H1 (cell line): ENCODE measurements around the gene GRIK4. TPM values are rescaled to one million over a fixed set of nuclear protein-coding genes. Genes with fewer than 3 reads are reported as not detected.

Experiments
- CTCF ChIA-PET: fragments of 300-600 bp; sonication (Branson Sonifier 250); formaldehyde crosslinking; loops from one replicate; lab custom pipeline; 2021; ENCODE audit not compliant: partially characterized antibody; lab: Charles Lee
- POLR2A ChIA-PET: fragments of 300-600 bp; sonication (Branson Sonifier 250); formaldehyde crosslinking; loops from one replicate; lab custom pipeline; 2021; ENCODE audit warnings: inconsistent platforms; ENCODE audit not compliant: partially characterized antibody; lab: Charles Lee
- DNase-seq, 2 experiments: peaks; one replicate each; pipeline versions ENCODE4 v3.0.0 to v3.0.0-alpha.2; 2010 to 2022; ENCODE audit warnings: low spot score in 2 of 2, low read depth in 1 of 2, mixed read lengths in 1 of 2
- FAIRE-seq: peaks from 2 replicates; lab custom pipeline; 2011; peaks lifted over from hg19 to GRCh38; lab: Jason Lieb, UNC
- H2AFZ ChIP-seq: 2 replicates; pipeline ENCODE4 v1.8.1; 2012; ENCODE audit warnings: low read length, inconsistent platforms
- H2AK5ac ChIP-seq: 2 replicates; pipeline ENCODE4 v1.6.1; 2013; ENCODE audit warnings: low read depth, low read length
- H2BK120ac ChIP-seq: replicated peaks from 2 replicates; pipeline ENCODE3; 2013; ENCODE audit warnings: low read depth, low read length, inconsistent platforms
- H2BK12ac ChIP-seq: 2 replicates; pipeline ENCODE4 v1.6.1; 2013; ENCODE audit warnings: low read depth, low read length
- H2BK15ac ChIP-seq: 2 replicates; pipeline ENCODE4 v1.6.1; 2013; ENCODE audit warnings: low read length
- H2BK20ac ChIP-seq: 2 replicates; pipeline ENCODE4 v1.6.1; 2013; ENCODE audit warnings: low read length
- H2BK5ac ChIP-seq: 2 replicates; pipeline ENCODE4 v1.6.1; 2013; ENCODE audit warnings: low read depth, low read length
- H3K14ac ChIP-seq: 2 replicates; pipeline ENCODE4 v1.6.1; 2013; ENCODE audit warnings: inconsistent platforms; ENCODE audit not compliant: insufficient read length
- H3K18ac ChIP-seq: 2 replicates; pipeline ENCODE4 v1.6.1; 2013; ENCODE audit warnings: low read length; ENCODE audit errors: extremely low read depth
- H3K23ac ChIP-seq: 2 replicates; pipeline ENCODE4 v1.6.1; 2013; ENCODE audit warnings: inconsistent platforms; ENCODE audit not compliant: insufficient read length
- H3K23me2 ChIP-seq: 2 replicates; pipeline ENCODE4 v1.6.1; 2013; ENCODE audit warnings: low read depth, low read length
- H3K27ac ChIP-seq: 2 replicates; pipeline ENCODE4 v1.6.1; 2011; ENCODE audit warnings: low read depth, low read length, inconsistent platforms
- H3K27me3 ChIP-seq, 4 experiments: replicated peaks in 1 of 4; 1 replicate in 1 of 4; 2 replicates in 3 of 4; pipeline versions ENCODE4 v1.6.1 to v1.8.1; 2011 to 2013; ENCODE audit warnings: low read length in 3 of 4, mild to moderate bottlenecking in 3 of 4, inconsistent platforms in 2 of 4, mixed read lengths in 2 of 4, moderate library complexity in 1 of 4; ENCODE audit not compliant: control insufficient read depth in 3 of 4, insufficient read depth in 3 of 4; ENCODE audit errors: extremely low read depth in 1 of 4
- H3K36me3 ChIP-seq, 4 experiments: 2 replicates each; pipeline versions ENCODE4 v1.6.1 to v1.8.1; 2011 to 2013; ENCODE audit warnings: mild to moderate bottlenecking in 4 of 4, low read length in 3 of 4, moderate library complexity in 2 of 4, control low read depth in 1 of 4, inconsistent platforms in 1 of 4; ENCODE audit not compliant: insufficient read depth in 4 of 4, control insufficient read depth in 2 of 4
- H3K4ac ChIP-seq: replicated peaks from 2 replicates; pipeline ENCODE3; 2013; ENCODE audit warnings: low read length, low read depth, mixed read lengths, inconsistent platforms; ENCODE audit not compliant: insufficient read length
- H3K4me1 ChIP-seq, 4 experiments: replicated peaks in 1 of 4; 1 replicate in 1 of 4; 2 replicates in 3 of 4; pipeline versions ENCODE4 v1.6.1 to v1.8.1; 2011 to 2013; ENCODE audit warnings: low read length in 3 of 4, inconsistent platforms in 2 of 4, mixed read lengths in 1 of 4; ENCODE audit not compliant: insufficient read depth in 4 of 4, control insufficient read depth in 3 of 4
- H3K4me2 ChIP-seq, 2 experiments: 2 replicates each; pipeline versions ENCODE4 v1.6.1 to v1.8.1; 2011 to 2013; ENCODE audit warnings: low read depth in 2 of 2, low read length in 2 of 2, control low read depth in 1 of 2, inconsistent platforms in 1 of 2, mild to moderate bottlenecking in 1 of 2; ENCODE audit not compliant: insufficient read depth in 1 of 2
- H3K4me3 ChIP-seq, 4 experiments: fragments of 200-600, 300-600 bp in 1 of 4; sonication (generic), shearing (Covaris generic), sonication (Bioruptor Twin) in 1 of 4; 2 replicates each; pipeline versions ENCODE4 v1.5.1 to v1.8.1; 2011 to 2016; ENCODE audit warnings: low read length in 4 of 4, low read depth in 3 of 4, control low read depth in 2 of 4, inconsistent platforms in 2 of 4, mild to moderate bottlenecking in 2 of 4, mixed read lengths in 1 of 4, moderate library complexity in 1 of 4; ENCODE audit not compliant: insufficient read depth in 2 of 4; ENCODE audit errors: extremely low read depth in 1 of 4
- H3K56ac ChIP-seq: replicated peaks from 2 replicates; pipeline ENCODE3; 2013; ENCODE audit warnings: low read depth, mild to moderate bottlenecking, mixed read lengths, low read length, inconsistent platforms; ENCODE audit not compliant: insufficient read length
- H3K79me1 ChIP-seq: 2 replicates; pipeline ENCODE4 v1.6.1; 2013; ENCODE audit warnings: low read depth, low read length, control low read depth
- H3K79me2 ChIP-seq, 2 experiments: 2 replicates each; pipeline versions ENCODE4 v1.6.1 to v1.8.1; 2012 to 2013; ENCODE audit warnings: low read length in 2 of 2, mild to moderate bottlenecking in 2 of 2, inconsistent platforms in 1 of 2; ENCODE audit not compliant: insufficient read depth in 2 of 2, control insufficient read depth in 1 of 2
- H3K9ac ChIP-seq, 4 experiments: replicated peaks in 1 of 4; 1 replicate in 1 of 4; 2 replicates in 3 of 4; pipeline versions ENCODE4 v1.6.1 to v1.8.1; 2011 to 2013; ENCODE audit warnings: low read depth in 3 of 4, low read length in 3 of 4, control low read depth in 2 of 4, mild to moderate bottlenecking in 2 of 4, moderate library complexity in 2 of 4, inconsistent platforms in 1 of 4; ENCODE audit errors: extremely low read depth in 1 of 4
- H3K9me3 ChIP-seq, 2 experiments: 2 replicates each; pipeline versions ENCODE4 v1.6.1 to v1.8.1; 2012 to 2013; ENCODE audit warnings: mild to moderate bottlenecking in 2 of 2, moderate library complexity in 2 of 2, control low read depth in 1 of 2, inconsistent platforms in 1 of 2, low read depth in 1 of 2, low read length in 1 of 2, mixed read lengths in 1 of 2; ENCODE audit not compliant: insufficient read depth in 2 of 2
- H4K20me1 ChIP-seq, 2 experiments: replicated peaks in 1 of 2; 2 replicates each; pipeline versions ENCODE3 to v1.8.1; 2011 to 2013; ENCODE audit warnings: inconsistent platforms in 2 of 2, low read length in 2 of 2, mild to moderate bottlenecking in 1 of 2; ENCODE audit not compliant: insufficient read depth in 2 of 2, control insufficient read depth in 1 of 2
- H4K5ac ChIP-seq: 2 replicates; pipeline ENCODE4 v1.6.1; 2013; ENCODE audit warnings: low read length, low read depth, mixed read lengths, inconsistent platforms; ENCODE audit not compliant: insufficient read length
- H4K8ac ChIP-seq: 2 replicates; pipeline ENCODE4 v1.8.0; 2013; ENCODE audit warnings: mild to moderate bottlenecking, moderate library complexity, low read length, inconsistent platforms; ENCODE audit not compliant: insufficient read depth; ENCODE audit errors: extremely low read depth
- H4K91ac ChIP-seq: replicated peaks from 2 replicates; pipeline ENCODE3; 2013; ENCODE audit warnings: low read length, mixed read lengths, inconsistent platforms; ENCODE audit not compliant: insufficient read length
- GTF2F1 ChIP-seq: IDR thresholded peaks from 2 replicates; pipeline ENCODE4 v1.6.1; 2012; ENCODE audit warnings: low read depth, low read length, improper control_type of control experiment, borderline replicate concordance
- RAD21 ChIP-seq, 2 experiments: IDR thresholded peaks in 1 of 2; conservative IDR thresholded peaks in 1 of 2; 2 replicates each; pipeline ENCODE4 v1.6.1; 2011; ENCODE audit warnings: low read depth in 2 of 2, low read length in 2 of 2, improper control_type of control experiment in 1 of 2, inconsistent platforms in 1 of 2, mild to moderate bottlenecking in 1 of 2, moderate library complexity in 1 of 2
- SP1 ChIP-seq: IDR thresholded peaks from 2 replicates; pipeline ENCODE4 v1.6.1; 2011; ENCODE audit warnings: low read depth, low read length
- SUZ12 ChIP-seq: fragments of 200-600 bp; sonication (generic); IDR thresholded peaks from 2 replicates; pipeline ENCODE4 v1.6.1; 2012; ENCODE audit warnings: mild to moderate bottlenecking, inconsistent platforms, low read length, moderate library complexity, mixed read lengths
- WGBS, 2 experiments: shearing (Covaris generic) in 1 of 2; methylation state at CpG; one replicate each; pipeline versions ENCODE4 v1.1.6 to v1.1.7; 2013 to 2015; ENCODE audit warnings: low lambda C conversion rate in 2 of 2, mixed read lengths in 2 of 2, inconsistent platforms in 1 of 2, low coverage in 1 of 2, missing lambda C conversion rate in 1 of 2; ENCODE audit not compliant: insufficient replicate concordance in 2 of 2, insufficient coverage in 1 of 2, insufficient read length in 1 of 2; ENCODE audit errors: extremely low coverage in 1 of 2, missing lambda C conversion rate in 1 of 2; 5-methylcytosine and 5-hydroxymethylcytosine counted together
- polyA plus RNA-seq, 7 experiments: library from polyadenylated mRNA; depleted of rRNA in 3 of 7; stranded (reverse) in 5 of 7; unstranded in 2 of 7; fragments of >200 nt in 5 of 7; fragments of 200-250 nt in 2 of 7; gene quantifications; 1 replicate in 5 of 7; 2 replicates in 1 of 7; 4 replicates in 1 of 7; pipeline versions ENCODE4 v1.2.1 to v1.2.3, GENCODE V29; 2011 to 2013; ENCODE audit warnings: missing spikeins in 2 of 7, mixed read lengths in 2 of 7
- total RNA-seq: library from RNA; stranded (reverse); fragmentation: NEBNext Ultra II Directional; extraction: Animal tissue kit (Norgen Biotek cat#: 25700); gene quantifications from 2 replicates; pipeline ENCODE4 v1.2.1, GENCODE V29; 2021
- TF ChIP-seq, protein P1 (sequence below), 3 experiments: IDR thresholded peaks; 1 replicate in 2 of 3; 2 replicates in 1 of 3; pipeline versions ENCODE4 v1.5.1 to v1.6.1; 2011; ENCODE audit warnings: low read length in 3 of 3, mild to moderate bottlenecking in 3 of 3, inconsistent platforms in 2 of 3, low read depth in 1 of 3, moderate library complexity in 1 of 3; ENCODE audit not compliant: insufficient read depth in 1 of 3; ENCODE audit errors: control extremely low read depth in 1 of 3

GRIK4 gene
- total and polyA plus RNA-seq, 2 of the 8 experiments (the other 6 are each of a cell fraction or from before 2014, with no cell fraction given): 1.2 to 2.9 TPM

DNA sequence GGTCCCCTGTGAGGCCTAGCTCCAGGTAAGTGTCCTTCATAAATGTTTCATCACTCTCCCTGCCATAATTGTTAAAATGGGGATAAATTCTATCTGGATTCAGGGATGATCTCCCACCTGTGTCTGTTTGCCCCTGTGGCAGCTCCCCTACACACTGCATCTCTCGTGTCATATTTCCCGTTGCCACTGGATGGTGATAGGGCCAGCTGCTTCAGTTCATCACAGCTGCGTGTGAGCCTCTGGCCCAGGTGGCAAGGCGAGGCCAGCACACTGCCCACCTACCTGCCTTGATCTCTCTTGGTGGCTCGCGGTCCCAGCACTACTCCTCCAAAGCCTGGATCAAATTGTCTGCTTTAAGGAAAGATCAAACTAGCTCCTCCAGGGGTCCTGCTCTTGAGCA is 187.4 kb downstream of the GRIK4 start:
- no peak overlapping the region for H3K27ac ChIP-seq
- CTCF ChIA-PET: interaction anchor here (2.0 to 17.4 kb wide), 3 partner anchors 13 to 187 kb away, joined by 6 to 300 read pairs (median 140); partner anchors contain the start of gene GRIK4
- WGBS, 2 experiments: 85% methylated on average over 6 of the region's 6 CpGs; no CpG with 5 or more reads in 1 of the 2 experiments

More for the DNA sequence above, 187.4 kb downstream of the GRIK4 start:
- Histone ChIP-seq H3K4me1 (peaks cover 0 to 7% (median 2%) of the 10 kb centered on the region in 4 experiments; a peak in 2 of 7 replicates), H4K91ac (no peak overlapping the region), H4K8ac (no peak overlapping the region), H4K20me1 (no peaks in the 10 kb centered on the region), H4K5ac (no peak overlapping the region), H2BK120ac (no peak overlapping the region), H3K4ac (no peak overlapping the region), H3K9me3 (no peaks in the 10 kb centered on the region), H2AK5ac (no peak overlapping the region), H3K27me3 (no peaks in the 10 kb centered on the region), H2BK5ac (no peak overlapping the region), H3K9ac (no peak overlapping the region), H3K56ac (no peak overlapping the region), H3K23me2 (no peaks in the 10 kb centered on the region), H2BK12ac (no peak overlapping the region), H3K23ac (no peak overlapping the region), H3K4me2 (no peak overlapping the region), H3K14ac (no peak overlapping the region), H2BK20ac (no peak overlapping the region), H3K18ac (no peak overlapping the region), H3K79me1 (no peaks in the 10 kb centered on the region; the same call in 1 of the 2 replicates), H3K36me3 (no peaks in the 10 kb centered on the region; a peak in 1 of 8 replicates), H3K79me2 (no peaks in the 10 kb centered on the region), H3K4me3 (no peak overlapping the region), H2AFZ (no peak overlapping the region), H2BK15ac (no peak overlapping the region)
- FAIRE-seq: no peak
- DNase-seq: no peak
- POLR2A ChIA-PET: no interaction called here
- TF ChIP-seq RAD21 (IDR thresholded peaks at IDR 0.05 in 1 of 2, conservative IDR thresholded peaks at IDR 0.05 in 1 of 2; ENCODE audit: low read depth in 2 of 2, low read length in 2 of 2): peak; percentile 46 to 57
- no peak for TF ChIP-seq SP1
- TF ChIP-seq, protein P1, sequence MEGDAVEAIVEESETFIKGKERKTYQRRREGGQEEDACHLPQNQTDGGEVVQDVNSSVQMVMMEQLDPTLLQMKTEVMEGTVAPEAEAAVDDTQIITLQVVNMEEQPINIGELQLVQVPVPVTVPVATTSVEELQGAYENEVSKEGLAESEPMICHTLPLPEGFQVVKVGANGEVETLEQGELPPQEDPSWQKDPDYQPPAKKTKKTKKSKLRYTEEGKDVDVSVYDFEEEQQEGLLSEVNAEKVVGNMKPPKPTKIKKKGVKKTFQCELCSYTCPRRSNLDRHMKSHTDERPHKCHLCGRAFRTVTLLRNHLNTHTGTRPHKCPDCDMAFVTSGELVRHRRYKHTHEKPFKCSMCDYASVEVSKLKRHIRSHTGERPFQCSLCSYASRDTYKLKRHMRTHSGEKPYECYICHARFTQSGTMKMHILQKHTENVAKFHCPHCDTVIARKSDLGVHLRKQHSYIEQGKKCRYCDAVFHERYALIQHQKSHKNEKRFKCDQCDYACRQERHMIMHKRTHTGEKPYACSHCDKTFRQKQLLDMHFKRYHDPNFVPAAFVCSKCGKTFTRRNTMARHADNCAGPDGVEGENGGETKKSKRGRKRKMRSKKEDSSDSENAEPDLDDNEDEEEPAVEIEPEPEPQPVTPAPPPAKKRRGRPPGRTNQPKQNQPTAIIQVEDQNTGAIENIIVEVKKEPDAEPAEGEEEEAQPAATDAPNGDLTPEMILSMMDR (IDR thresholded peaks at IDR 0.05; ENCODE audit: control extremely low read depth in 1 of 3, insufficient read depth in 1 of 3, low read depth in 1 of 3, low read length in 3 of 3): peak; percentile 12 to 28 (median 22)
- no peak for TF ChIP-seq SUZ12
- TF ChIP-seq GTF2F1: no peak
